Measurements from ENCODE around the gene SLC16A11. TPM values are rescaled to one million over a fixed set of nuclear protein-coding genes. Genes with fewer than 3 reads are reported as not detected.
A peak's percentile ranks its signal among the peaks of the same experiment; 100 is the strongest.

Gene SLC16A11
- total RNA-seq, 1 donor from 2014 or later = not detected

GRCh38 chr17:7024402-7024785 is 19.5 kb downstream of the SLC16A11 start:
- Histone ChIP-seq H3K27ac (ENCODE audit: low read depth, low read length) (no peak overlapping the region), H3K4me3 (ENCODE audit: insufficient read depth, low read depth, low read length) (no peak overlapping the region), H3K79me2 (ENCODE audit: insufficient read depth, low read length) (no peaks in the 10 kb centered on the region), H3K4me1 (ENCODE audit: insufficient read depth, low read length) (peaks cover 5% of the 10 kb centered on the region), H3K4me2 (ENCODE audit: low read length) (no peak overlapping the region), H3K9ac (ENCODE audit: low read length) (no peak overlapping the region), H4K20me1 (ENCODE audit: insufficient read depth, low read length) (no peaks in the 10 kb centered on the region), H3K36me3 (ENCODE audit: insufficient read depth, low read length) (no peaks in the 10 kb centered on the region), H3K27me3 (ENCODE audit: insufficient read depth, low read length) (peaks cover 10% of the 10 kb centered on the region), H3K9me3 (ENCODE audit: insufficient read depth, low read depth, low read length) (no peaks in the 10 kb centered on the region), H2AFZ (ENCODE audit: low read depth, low read length) (no peak overlapping the region)
- no peak overlapping the region for H3K27ac Mint-ChIP-seq (ENCODE audit: unreplicated experiment)
- DNase-seq (ENCODE audit: low read depth) (no peak), FAIRE-seq (no peak)
- TF ChIP-seq CTCF (IDR thresholded peaks at IDR 0.05; ENCODE audit: insufficient read depth, low read depth, low read length) = no peak
- no peak for TF ChIP-seq EZH2 (IDR thresholded peaks at IDR 0.05; ENCODE audit: insufficient read depth, low read length)
- H3K4me3 Mint-ChIP-seq (ENCODE audit: unreplicated experiment) = no peak overlapping the region
- H3K27me3 Mint-ChIP-seq (ENCODE audit: low read depth, unreplicated experiment) = peaks cover 33% of the 10 kb centered on the region
- H3K9me3 Mint-ChIP-seq (ENCODE audit: unreplicated experiment) = peaks cover 2% of the 10 kb centered on the region
- peaks cover 3% of the 10 kb centered on the region for H3K36me3 Mint-ChIP-seq (ENCODE audit: low read depth, unreplicated experiment)
- no peaks in the 10 kb centered on the region for H3K4me1 Mint-ChIP-seq (ENCODE audit: low read depth, unreplicated experiment)

GRCh38 chr17:7023576-7024401 is 20.1 kb downstream of the SLC16A11 start:
- Histone ChIP-seq H3K27ac (ENCODE audit: low read depth, low read length) (no peak overlapping the region), H4K20me1 (ENCODE audit: insufficient read depth, low read length) (no peaks in the 10 kb centered on the region), H3K36me3 (ENCODE audit: insufficient read depth, low read length) (no peaks in the 10 kb centered on the region), H3K79me2 (ENCODE audit: insufficient read depth, low read length) (no peaks in the 10 kb centered on the region), H3K4me2 (ENCODE audit: low read length) (peak overlapping the region; percentile 66), H3K4me3 (ENCODE audit: insufficient read depth, low read depth, low read length) (peak overlapping the region; percentile 35), H3K27me3 (ENCODE audit: insufficient read depth, low read length) (peaks cover 10% of the 10 kb centered on the region), H2AFZ (ENCODE audit: low read depth, low read length) (peak overlapping the region; percentile 81), H3K9me3 (ENCODE audit: insufficient read depth, low read depth, low read length) (no peaks in the 10 kb centered on the region), H3K4me1 (ENCODE audit: insufficient read depth, low read length) (peaks cover 5% of the 10 kb centered on the region), H3K9ac (ENCODE audit: low read length) (no peak overlapping the region)
- TF ChIP-seq EZH2 (IDR thresholded peaks at IDR 0.05; ENCODE audit: insufficient read depth, low read length) (no peak), CTCF (IDR thresholded peaks at IDR 0.05; ENCODE audit: insufficient read depth, low read depth, low read length) (no peak)
- H3K4me3 Mint-ChIP-seq (ENCODE audit: unreplicated experiment) = no peak overlapping the region
- H3K36me3 Mint-ChIP-seq (ENCODE audit: low read depth, unreplicated experiment) = peaks cover 3% of the 10 kb centered on the region
- peaks cover 2% of the 10 kb centered on the region for H3K9me3 Mint-ChIP-seq (ENCODE audit: unreplicated experiment)
- peaks cover 29% of the 10 kb centered on the region for H3K27me3 Mint-ChIP-seq (ENCODE audit: low read depth, unreplicated experiment)
- H3K4me1 Mint-ChIP-seq (ENCODE audit: low read depth, unreplicated experiment) = no peaks in the 10 kb centered on the region
- DNase-seq (ENCODE audit: low read depth) = peak; percentile 58
- FAIRE-seq = no peak
- no peak overlapping the region for H3K27ac Mint-ChIP-seq (ENCODE audit: unreplicated experiment)

Data from astrocyte (in vitro differentiated cells and primary cell).